Bone marrow (tissue), 2 donors: ENCODE results near the gene MAPK13.
"Not testable (repeated sequence)": the region's sequence is repeated elsewhere in the genome, so short reads cannot be mapped to it uniquely, and the experiment has no call there.

Source experiments
- DNase-seq, 2 donors: peaks; one replicate each; lab custom pipeline; 2025; lab: John Stamatoyannopoulos, UW

MAPK13 gene

DNA sequence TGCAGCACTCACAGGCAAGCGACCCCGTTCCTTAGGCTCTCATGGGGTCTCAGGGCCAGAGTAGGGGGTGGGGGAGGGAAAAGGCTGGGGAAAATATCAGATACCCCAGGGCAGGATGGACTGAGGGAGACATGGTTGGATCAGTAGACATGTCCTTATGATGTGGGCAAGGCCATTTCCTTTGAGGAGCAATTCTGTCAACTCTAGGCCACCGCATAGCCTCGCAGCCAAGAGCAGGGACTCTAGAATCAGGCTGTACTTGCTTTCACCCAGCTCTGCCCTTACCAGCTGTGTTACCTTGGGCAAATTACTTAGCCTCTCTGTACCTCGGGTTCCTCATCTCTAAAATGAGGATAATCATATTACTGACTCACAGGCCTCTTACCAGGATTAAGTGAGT lies 2.2 kb upstream of the MAPK13 start:
- DNase-seq, result no peak

DNA sequence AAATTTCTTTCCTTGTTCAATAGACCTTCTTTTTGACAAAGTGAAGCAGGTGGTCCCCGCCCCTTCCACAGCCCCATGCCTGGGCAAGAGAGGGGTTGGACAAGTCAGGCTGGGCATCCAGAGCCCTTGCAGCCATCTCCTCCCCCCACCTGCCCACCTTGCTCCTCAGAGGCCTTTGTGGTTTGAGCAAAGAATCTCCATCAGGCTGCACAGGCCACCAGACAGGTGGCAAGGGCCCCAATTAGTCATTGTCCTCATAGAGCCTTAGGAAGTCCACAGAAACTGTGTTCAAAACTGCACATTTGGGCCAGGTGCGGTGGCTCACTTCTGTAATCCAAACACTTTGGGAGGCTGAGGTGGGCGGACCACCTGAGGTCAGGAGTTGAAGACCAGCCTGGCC lies 1.5 kb upstream of the MAPK13 start:
- no peak for DNase-seq

DNA sequence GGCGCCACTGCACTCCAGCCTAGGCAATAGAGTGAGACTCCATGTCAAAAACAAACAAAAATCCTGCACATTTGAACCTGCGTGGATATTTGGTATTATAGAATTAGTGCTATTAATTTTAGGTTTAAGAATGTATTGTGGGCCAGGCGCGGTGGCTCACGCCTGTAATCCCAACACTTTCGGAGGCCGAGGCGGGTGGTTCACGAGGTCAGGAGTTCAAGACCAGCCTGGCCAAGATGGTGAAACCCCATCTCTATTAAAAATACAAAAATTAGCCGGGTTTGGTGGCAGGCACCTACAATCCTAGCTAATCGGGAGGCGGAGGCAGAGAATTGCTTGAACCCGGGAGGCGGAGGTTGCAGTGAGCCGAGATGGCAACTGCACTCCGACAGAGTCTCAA lies 979 bp upstream of the MAPK13 start:
- not testable (repeated sequence) for DNase-seq

DNA sequence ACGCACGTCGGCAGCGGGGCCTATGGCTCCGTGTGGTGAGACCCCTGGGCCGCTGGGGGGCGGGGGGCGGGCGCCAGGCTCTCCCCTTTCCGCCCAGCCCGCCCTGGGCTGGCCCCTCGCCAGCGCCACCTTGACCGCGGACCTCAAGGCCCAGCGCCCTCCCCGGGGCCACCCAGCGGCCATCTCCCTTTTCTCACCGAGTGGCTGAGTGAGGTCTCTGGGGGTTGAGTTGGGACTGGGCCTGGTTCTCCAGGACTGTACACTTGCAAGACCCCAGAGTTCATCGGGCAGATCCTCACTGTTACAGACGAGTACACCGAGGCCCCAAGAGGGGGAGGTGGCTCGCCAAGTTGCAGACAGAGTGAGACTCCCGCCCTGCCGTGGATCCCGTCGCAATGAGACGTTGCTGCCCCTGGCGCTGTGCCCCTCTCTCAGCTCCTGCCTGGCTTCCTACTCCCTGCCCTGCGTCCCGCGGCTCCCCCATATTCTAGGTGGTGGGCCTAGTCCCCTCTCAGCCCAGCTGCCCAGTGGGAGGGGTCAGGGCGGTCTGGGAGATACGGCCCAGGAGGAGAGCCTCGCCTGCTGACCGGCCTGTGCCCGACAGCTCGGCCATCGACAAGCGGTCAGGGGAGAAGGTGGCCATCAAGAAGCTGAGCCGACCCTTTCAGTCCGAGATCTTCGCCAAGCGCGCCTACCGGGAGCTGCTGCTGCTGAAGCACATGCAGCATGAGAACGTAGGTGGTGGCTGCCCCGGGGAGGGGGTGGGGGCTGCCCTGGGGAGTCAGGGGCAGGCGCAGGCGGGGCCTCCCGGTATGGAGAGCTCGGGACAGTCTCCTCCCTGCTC lies 576 bp downstream of the MAPK13 start:
- DNase-seq, result no peak

DNA sequence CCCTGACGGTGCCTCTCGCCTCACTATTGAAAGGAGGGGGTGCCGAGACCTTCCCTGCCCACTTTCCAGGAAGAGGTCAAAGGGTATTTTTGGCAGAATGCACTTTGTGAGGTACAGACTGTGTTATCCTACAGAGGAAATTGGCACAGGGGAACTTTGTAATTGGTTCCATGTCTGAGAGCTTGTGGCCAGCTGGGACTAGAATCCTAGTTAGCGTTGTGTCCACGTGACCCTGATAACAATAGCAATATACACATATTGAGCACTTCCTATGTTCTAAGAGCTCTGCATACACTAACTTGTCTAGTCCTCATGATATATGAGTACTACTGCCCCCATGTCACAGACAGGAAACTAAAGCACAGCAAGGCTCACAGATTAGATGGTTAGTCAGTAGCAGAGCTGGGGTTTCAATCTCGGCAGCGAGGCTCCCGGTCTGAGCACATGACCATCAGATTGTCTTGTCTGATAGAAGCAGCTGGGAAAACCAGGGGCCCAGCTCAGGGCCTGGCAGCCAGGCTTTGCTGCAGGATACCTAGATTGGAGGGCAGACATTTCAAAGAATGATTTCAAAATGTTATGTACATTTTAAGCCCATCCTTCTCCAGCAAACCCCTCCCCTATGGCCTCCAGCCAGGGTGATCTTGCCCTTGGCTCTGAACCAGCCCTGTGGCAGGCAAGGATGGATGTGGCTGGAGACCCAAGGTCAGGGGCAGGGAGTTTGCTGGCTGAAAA lies 1.4 kb downstream of the MAPK13 start:
- DNase-seq, result peak in 1 of 2 donors; percentile 83

DNA sequence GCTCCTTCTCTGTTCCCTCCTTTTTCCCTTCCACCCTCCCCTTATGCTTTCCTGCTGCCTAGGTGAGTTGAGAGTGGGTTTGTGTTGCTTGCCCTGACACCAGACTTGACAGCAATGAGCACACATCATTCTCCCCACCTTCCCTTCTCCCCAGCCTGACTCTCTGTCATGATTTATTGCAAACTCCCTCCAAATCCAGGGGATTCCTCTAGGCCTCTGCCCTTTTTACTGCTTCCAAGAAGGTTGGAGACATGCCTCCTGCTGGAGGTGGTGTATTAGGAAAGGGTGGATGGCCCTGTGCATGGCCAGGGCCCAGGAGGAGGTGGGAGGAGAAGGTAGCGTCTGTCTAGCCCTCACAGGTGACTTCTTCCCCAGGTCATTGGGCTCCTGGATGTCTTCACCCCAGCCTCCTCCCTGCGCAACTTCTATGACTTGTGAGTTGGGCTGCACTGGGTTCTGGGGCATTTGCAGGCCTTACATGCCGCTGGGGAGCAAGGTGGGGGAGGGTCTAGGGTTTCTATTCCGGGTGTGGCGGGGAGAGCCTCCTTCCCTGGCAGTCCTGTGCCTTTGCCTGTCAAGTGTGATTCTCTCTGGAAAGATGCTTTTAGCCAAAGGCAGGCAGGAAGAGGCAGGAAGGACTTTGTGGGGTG lies 2.1 kb downstream of the MAPK13 start:
- no peak for DNase-seq

DNA sequence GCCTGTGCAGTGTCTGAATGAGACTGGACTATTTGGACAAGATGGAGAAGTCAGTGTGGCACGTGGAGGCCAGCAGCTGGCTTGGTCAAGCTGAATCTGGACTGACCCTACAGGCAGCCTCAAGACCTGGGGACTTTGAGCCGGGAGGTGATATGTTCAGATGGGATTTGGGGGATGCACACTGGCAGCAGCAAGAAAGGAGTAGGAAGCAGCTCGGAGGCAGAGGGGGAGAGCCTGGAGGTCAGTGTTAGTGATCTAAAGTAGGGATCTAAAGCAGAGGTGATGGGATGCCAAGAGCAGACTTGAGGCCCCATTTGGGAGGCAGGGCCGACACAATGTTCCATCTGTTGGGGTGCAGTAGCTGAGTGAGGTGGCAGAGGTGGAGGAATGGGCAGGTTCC lies 2.8 kb downstream of the MAPK13 start:
- no peak for DNase-seq

DNA sequence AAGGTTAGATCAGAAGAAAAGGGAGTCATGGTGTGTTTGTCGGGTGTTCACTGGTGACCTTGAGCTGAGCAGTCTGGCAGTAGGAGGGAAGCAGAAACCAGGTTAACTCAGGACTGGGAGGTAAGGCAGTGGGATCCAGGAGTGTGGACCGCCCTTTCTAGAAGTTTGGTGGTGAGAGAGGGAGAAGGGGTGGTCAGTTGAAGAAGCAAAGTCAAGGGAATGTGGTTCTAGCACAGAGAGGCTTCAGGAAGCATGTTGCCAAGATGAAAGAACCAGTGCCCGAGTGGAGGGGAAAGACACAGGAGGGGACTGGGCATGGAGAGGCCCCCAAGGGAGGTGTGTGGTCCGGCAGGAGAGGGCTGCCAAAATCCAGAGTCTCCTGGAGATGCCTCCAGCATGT lies 3.6 kb downstream of the MAPK13 start:
- DNase-seq, result no peak

DNA sequence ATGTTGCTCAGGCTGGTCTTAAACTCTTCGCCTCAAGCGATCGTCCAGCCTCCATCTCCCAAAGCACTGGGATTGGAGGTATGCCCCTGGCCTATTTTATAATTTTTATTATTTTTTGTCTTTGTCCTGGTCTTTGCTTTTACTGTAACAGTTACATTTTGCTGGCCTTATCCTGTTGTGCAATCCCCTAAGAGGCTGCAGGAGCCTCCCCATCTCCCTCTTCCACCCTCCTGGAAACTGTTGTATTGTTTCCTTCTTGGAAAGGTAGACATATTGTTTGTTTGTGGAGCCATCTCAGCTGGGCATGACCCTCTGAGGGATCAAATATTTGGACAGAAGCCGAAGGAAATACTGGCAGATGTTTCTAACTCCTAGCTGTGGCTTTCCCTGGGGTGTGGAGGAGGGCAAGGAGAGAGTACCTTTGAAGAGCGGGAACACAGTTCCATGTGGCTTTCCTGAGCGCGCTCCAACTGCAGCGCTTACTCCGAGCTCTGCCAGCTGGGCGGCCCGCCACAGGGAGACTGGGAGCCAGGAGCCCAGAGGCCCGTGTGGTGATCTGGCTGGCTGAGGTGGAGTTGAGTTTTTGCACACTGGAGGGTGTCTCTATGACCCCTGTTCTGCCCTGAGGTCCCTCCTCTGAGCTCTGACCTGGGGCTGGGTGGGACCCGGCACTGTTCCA lies 4.9 kb downstream of the MAPK13 start:
- no peak for DNase-seq

DNA sequence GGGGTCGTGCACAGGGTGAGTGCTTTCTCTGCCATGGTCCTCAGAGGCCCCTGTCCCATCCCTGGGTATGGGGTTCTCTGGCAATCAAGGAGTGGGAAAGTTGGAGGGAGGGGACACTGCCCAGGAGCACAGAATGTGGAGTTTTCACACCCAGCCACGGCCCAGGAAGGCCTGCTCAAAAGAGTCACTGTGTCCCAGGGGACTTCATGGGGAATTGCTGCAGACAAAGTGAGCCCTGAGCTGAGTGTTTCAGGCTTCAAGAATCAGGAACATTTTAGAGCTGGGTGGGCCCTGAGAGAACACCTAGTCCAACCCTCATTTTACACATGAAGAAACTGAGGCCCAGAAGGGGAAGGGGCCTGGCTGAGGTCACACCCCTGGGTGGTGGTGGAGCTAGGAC lies 5.7 kb downstream of the MAPK13 start:
- no peak for DNase-seq

DNA sequence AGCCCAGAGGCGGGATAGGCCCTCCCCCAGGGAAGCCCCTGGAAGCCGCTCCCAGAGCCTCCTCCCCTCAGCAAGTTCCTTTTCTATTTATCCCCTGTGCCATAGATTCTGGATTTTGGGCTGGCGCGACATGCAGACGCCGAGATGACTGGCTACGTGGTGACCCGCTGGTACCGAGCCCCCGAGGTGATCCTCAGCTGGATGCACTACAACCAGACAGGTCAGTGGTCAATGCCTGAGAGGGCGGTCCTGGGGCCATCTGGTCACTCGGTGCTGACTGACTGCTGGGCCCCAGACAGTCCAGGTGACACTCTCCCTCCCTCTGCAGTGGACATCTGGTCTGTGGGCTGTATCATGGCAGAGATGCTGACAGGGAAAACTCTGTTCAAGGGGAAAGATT lies 6.2 kb downstream of the MAPK13 start:
- DNase-seq, result no peak

DNA sequence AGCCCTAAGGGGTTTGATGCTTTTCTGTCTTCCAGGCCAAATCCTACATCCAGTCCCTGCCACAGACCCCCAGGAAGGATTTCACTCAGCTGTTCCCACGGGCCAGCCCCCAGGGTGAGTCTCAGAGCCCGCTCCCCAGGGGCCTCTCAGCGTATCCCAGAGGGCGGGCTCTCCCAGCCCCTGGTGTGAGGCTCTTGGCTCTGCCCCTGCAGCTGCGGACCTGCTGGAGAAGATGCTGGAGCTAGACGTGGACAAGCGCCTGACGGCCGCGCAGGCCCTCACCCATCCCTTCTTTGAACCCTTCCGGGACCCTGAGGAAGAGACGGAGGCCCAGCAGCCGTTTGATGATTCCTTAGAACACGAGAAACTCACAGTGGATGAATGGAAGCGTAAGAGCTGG lies 8.4 kb downstream of the MAPK13 start:
- no peak for DNase-seq

DNA sequence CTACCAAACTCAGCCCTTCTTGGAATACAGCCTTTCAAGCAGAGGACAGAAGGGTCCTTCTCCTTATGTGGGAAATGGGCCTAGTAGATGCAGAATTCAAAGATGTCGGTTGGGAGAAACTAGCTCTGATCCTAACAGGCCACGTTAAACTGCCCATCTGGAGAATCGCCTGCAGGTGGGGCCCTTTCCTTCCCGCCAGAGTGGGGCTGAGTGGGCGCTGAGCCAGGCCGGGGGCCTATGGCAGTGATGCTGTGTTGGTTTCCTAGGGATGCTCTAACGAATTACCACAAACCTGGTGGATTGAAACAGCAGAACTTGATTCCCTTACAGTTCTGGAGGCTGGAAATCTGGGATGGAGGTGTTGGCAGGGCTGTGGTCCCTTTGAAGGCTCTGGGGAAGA lies 9.1 kb downstream of the MAPK13 start:
- no peak for DNase-seq

DNA sequence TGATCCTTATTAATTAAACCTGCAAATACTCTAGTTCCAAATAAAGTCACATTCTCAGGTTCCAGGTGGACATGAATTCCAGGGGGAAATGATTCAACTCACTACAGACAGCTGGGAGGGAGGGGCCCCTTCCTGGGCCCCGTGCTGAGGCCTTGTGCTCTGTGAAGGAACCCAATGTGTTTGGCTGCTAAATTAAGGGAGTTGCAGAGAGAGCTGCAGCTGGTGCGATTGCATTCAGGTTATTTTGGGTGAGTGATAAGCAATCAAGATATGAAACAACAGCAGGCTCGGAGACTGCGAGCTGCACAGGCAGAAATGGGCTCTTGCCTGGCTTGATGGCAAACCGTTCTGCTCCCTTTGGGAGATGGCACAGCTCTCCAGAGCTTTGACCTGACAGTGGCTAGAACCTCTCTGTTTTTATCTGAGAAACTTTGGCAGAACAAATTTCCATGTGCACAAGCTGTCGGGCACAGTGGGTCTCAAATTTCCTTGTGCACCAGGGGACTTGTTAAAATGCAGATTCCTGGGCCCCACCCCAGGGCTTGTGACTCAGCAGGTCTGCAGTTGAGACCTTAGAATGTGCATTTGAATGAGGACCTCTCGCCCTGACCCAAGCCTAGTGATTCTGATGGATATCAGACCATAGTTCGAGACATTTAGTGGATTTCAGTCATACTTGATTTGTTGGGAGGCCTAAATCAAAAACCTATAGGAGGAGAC lies 9.8 kb downstream of the MAPK13 start:
- DNase-seq, result no peak

DNA sequence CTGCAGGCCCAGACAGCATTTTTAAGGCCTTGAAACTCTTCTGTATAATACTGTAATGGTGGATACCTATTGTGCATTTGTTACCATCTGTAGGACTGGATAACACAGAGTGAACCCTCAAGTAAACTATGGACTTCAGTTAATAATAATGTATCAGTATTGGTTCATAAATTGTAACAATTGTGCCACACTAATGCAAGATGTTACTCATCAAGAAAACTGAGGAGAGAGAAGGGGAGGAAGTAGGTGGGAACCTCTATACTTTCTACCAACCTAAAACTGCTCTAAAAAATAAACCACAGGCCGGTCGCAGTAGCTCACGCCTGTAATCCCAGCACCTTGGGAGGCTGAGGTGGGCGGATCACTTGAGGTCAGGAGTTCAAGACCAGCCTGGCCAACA lies 10.8 kb downstream of the MAPK13 start:
- DNase-seq, result no peak

DNA sequence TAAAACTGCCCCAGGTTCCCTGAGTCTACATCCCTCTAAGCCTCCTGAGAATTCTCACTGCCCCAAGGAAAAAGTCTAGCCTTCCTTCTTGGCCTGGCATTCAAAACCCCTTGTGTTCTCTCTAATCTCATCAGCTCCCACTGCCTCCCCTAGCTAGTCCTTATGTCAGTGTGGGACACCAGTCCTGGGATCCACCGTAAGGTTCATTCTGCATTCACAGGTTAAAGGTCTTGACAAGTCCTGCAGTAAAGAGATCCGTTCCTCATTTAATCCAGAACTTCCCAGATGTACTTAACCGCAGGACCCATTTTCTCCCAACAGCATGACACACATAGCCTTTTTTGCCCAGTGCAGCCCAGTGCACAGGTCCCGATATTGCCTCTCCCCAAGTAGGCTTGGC lies 11.6 kb downstream of the MAPK13 start:
- DNase-seq, result no peak

DNA sequence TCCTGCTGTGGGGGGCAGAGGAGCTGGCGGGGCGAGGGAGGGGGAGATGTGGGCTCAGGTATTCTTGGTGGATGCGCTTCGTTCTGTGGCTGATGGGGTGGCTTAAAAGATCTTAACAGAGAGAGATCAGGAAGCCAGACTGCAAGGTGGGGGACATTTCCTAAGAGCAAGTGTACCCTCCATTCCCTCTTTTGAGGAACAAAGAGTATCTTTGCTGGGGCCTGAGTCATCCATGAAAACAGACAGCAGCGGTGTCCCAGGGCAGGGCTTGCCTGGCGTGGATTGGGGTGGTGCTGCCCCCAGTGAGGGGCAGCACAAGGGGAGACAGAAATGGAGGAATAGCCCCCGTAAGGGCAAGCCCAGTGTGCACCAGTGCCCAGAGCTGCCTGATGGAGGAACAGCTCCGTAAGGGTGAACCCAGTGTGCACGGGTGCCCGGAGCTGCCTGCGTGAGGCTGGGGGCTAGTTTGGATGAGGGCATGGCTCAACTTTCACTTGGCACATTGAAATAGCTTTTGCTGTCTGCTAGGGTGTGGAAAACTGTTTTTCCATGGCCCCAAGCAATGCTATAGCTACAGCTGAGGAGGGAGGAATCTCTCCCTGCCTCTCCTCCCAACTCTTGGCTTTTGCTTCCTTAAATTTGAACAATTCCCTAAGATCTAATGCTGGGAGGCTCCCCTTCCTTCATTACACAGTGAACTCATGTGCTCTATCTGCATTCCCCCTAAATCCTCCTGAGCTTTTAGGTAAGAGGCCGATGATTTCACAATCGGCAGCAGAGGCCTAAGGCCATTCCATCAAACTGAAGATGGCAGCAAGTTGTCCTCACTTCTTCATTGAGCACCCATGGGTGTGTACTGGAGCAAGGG lies 12.9 kb downstream of the MAPK13 start:
- DNase-seq, result no peak

DNA sequence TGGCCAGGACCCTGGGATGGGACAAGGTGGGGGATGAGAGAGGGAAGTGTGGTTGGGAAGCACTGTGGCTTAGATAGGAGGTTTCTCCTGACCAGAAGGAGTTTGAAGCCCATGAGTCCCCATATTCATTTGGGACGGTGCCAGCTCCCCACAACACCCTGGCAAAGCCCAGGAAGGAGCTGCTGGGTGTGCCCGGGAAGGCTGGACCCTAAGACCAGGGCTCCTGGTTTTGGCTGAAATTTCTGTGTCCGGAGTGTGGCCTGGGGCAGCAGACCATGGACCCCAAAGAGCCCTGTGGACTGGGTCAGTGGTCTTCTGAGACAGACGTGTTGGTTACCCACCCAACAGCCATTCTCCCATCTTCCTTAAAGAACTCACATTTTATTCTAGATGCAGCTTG lies 15.2 kb downstream of the MAPK13 start:
- DNase-seq, result no peak

DNA sequence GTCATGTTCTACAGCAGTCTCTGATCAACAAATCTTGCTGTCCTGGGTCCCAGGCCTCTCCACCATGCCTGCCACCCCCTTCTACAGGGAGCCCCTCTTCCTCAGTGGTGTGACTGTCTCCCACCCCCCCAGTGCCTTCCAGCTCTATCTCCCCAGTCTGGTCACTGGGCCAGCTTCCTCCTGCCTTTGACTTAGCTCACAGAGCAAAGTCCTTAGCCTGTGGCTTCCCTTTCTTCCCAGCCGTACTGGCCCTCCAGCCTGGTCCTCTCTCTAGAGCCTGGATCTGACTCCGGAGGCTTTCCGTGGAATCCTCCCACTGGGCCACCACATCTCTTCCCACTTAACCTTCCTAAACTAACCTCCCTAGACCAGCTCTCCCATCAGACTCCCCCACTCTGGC lies 17.0 kb downstream of the MAPK13 start:
- DNase-seq, result no peak

DNA sequence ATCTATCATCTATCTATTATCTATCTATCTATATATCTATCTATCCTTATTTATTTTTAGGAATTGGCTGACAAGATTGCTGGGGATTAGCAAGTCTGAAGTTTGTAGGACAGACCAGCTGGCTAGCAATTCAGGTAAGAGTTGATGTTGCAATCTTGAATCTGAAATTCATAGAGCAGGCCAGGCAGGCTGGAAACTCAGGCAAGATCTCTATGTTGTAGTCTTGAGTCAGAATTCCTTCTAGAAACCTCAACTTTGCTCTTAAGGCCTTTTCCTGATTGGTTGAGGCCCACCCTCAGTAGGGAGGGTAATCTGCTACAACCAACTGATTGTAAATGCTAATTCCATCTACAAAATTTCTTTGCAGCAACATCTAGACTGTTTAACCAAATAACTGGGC lies 19.2 kb downstream of the MAPK13 start:
- DNase-seq, result no peak

DNA sequence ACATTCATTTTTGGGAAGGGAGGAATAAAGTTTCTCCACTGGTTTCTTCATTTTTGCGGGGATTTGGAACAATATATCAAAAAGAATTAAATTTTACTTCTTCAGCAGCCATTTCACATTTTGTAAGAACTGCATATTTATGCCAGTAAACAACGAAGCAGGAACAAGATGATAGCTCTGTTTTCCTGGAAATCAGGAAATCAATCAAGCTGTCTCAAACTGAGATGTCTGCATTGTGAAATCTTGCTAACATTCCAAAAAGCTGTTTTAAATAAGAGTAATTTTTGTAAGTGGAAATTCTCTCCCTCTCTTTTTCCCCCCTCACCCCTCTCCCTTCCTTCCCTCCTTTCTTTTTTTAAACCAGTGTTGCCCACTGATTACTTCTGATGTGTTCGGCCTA lies 20.0 kb downstream of the MAPK13 start:
- no peak for DNase-seq
